Tongue (tissue), 2 donors: ENCODE measurements around the gene CACNA2D2. TPM values are rescaled to one million over a fixed set of nuclear protein-coding genes. Genes with fewer than 3 reads are reported as not detected.
A peak's percentile ranks its signal among the peaks of the same experiment; 100 is the strongest.

Experiments
- DNase-seq: peaks from one replicate; pipeline ENCODE4 v3.0.0-alpha.2; 2015
- total RNA-seq: library from RNA; depleted of rRNA; stranded (reverse); fragments of >200 nt; gene quantifications from one replicate; pipeline ENCODE4 v1.2.3, GENCODE V29; 2014

CACNA2D2 gene
- total RNA-seq, 1 donor from 2014 or later, result 4.3 TPM

GRCh38 chr3:50365842-50366220, 137.6 kb downstream of the CACNA2D2 start:
- DNase-seq, result no peak

- DNase-seq, result peak; percentile 87
Measured at GRCh38 chr3:50365080-50365841, 138.2 kb downstream of the CACNA2D2 start.

GRCh38 chr3:50364573-50365079, 138.8 kb downstream of the CACNA2D2 start:
- peak; percentile 22 for DNase-seq

GRCh38 chr3:50359760-50360110, 143.7 kb downstream of the CACNA2D2 start:
- no peak for DNase-seq

- peak; percentile 99 for DNase-seq
Measured at GRCh38 chr3:50358911-50359759, 144.3 kb downstream of the CACNA2D2 start, which contains the start of gene TMEM115. Gene TMEM115, minus strand, starts transcription at chr3:50359521. Its CDS starts 458 bp downstream, at chr3:50359063.

- no peak for DNase-seq
Measured at GRCh38 chr3:50358355-50358910, 145.0 kb downstream of the CACNA2D2 start.

- DNase-seq, result no peak
Measured at GRCh38 chr3:50357481-50357880, 146.0 kb downstream of the CACNA2D2 start.

- DNase-seq, result no peak
Measured at GRCh38 chr3:50356553-50356952, 146.9 kb downstream of the CACNA2D2 start.

GRCh38 chr3:50355829-50356552, 147.4 kb downstream of the CACNA2D2 start:
- no peak for DNase-seq

- DNase-seq, result no peak
Measured at GRCh38 chr3:50354850-50355249, 148.6 kb downstream of the CACNA2D2 start.

GRCh38 chr3:50354186-50354764, 149.2 kb downstream of the CACNA2D2 start:
- DNase-seq, result no peak

- no peak for DNase-seq
Measured at GRCh38 chr3:50353245-50354004, 150.0 kb downstream of the CACNA2D2 start.

GRCh38 chr3:50352781-50353180, 150.7 kb downstream of the CACNA2D2 start:
- no peak for DNase-seq

GRCh38 chr3:50351323-50351697, 152.1 kb downstream of the CACNA2D2 start:
- DNase-seq, result no peak

GRCh38 chr3:50350527-50351322, 152.7 kb downstream of the CACNA2D2 start, which contains the start of the genes CYB561D2 and NPRL2:
Gene CYB561D2, plus strand, starts transcription at chr3:50350862. Its CDS starts 572 bp downstream, at chr3:50351434.
Gene NPRL2, minus strand, starts transcription at chr3:50350775. Its CDS starts 123 bp downstream, at chr3:50350652.
- peak; percentile 98 for DNase-seq

GRCh38 chr3:50350213-50350526, 153.3 kb downstream of the CACNA2D2 start:
- DNase-seq, result no peak

- peak; percentile 89 for DNase-seq
Measured at GRCh38 chr3:50347187-50347813, 156.1 kb downstream of the CACNA2D2 start.

- DNase-seq, result peak; percentile 76
Measured at GRCh38 chr3:50345586-50346234, 157.7 kb downstream of the CACNA2D2 start, which contains the start of gene ZMYND10. Gene ZMYND10, minus strand, starts transcription at chr3:50345732. Its CDS starts 153 bp downstream, at chr3:50345579.

- DNase-seq, result no peak
Measured at GRCh38 chr3:50345008-50345407, 158.4 kb downstream of the CACNA2D2 start.
